Dermis microvascular lymphatic vessel endothelial cell (primary cell): ENCODE results near the gene PRSS33. TPM values are rescaled to one million over a fixed set of nuclear protein-coding genes. Genes with fewer than 3 reads are reported as not detected.

Source experiments
- DNase-seq, 2 donors: peaks; one replicate each; pipeline versions ENCODE4 v3.0.0 to v3.0.0-alpha.2; 2010; ENCODE audit warnings: low read depth in 2 of 2
- total RNA-seq: library from RNA; depleted of rRNA; stranded (reverse); fragments of >200 nt; gene quantifications from 2 replicates; pipeline ENCODE4 v1.2.1, GENCODE V29; 2014

The PRSS33 gene
- total RNA-seq, 1 donor from 2014 or later: not detected

DNA sequence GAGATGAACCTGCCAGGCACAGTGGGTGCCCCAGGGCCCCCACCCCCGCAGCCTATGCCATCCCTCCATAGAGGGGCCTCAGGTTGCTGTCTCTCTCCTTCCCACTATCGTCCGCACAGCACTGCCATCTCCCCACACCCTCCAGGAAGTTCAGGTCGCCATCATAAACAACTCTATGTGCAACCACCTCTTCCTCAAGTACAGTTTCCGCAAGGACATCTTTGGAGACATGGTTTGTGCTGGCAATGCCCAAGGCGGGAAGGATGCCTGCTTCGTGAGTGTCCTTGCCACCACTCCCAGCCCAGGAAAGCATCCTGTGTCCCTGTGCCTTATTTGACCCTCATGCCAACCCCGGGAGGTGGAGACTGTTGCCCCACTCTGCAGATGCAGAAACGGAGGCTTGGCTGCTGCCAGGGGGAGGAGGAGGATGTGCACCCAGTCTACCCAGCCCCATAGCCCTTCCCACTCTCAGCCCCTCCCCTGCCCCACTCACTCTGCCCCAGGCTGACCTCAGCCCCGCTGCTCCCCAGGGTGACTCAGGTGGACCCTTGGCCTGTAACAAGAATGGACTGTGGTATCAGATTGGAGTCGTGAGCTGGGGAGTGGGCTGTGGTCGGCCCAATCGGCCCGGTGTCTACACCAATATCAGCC lies 33.6 kb upstream of the PRSS33 start:
- DNase-seq: no peak

DNA sequence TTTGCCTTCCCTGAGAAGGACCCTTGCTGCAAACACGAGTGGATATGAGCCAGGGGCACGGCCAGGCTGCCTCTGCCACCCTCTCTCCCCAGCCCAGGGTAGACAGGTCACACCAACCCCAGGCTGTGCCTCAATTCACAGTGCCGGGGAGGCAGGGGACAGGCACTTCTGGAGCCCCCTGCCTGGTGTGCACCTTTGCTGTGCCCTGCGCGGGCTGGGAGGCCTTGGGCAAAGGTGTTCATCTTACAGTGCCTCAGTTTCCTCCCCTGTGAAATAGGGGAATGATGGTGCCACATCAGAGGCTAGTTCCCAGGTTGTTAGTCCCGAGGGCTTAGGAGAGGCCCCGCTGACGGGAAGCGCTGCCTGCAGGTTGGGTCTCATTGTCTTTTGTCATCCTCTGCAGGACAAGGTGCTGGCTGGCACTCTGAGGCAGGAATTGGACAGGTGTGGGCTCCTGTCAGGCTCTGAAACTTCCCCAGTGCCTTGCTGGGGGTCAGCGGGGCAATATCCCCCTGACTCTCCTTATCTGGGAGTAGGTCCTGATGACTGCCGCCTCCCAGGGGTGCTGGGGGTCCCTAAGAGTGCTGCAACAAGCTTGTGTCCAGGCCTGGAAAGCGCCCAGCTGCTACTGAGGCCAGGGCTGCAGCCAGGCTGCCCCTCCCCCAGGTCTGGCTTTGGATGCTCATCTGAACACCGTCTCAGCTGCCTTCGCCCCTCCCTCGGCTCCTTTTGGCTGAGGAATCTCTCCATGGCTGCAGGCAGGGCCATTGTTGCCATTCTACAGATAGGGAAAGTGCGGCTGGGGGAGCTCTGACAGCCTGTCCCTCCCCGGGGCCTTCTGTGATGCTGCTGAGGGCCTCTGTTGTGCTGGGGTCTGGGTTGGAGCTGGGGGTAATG lies 32.8 kb upstream of the PRSS33 start:
- DNase-seq: no peak

DNA sequence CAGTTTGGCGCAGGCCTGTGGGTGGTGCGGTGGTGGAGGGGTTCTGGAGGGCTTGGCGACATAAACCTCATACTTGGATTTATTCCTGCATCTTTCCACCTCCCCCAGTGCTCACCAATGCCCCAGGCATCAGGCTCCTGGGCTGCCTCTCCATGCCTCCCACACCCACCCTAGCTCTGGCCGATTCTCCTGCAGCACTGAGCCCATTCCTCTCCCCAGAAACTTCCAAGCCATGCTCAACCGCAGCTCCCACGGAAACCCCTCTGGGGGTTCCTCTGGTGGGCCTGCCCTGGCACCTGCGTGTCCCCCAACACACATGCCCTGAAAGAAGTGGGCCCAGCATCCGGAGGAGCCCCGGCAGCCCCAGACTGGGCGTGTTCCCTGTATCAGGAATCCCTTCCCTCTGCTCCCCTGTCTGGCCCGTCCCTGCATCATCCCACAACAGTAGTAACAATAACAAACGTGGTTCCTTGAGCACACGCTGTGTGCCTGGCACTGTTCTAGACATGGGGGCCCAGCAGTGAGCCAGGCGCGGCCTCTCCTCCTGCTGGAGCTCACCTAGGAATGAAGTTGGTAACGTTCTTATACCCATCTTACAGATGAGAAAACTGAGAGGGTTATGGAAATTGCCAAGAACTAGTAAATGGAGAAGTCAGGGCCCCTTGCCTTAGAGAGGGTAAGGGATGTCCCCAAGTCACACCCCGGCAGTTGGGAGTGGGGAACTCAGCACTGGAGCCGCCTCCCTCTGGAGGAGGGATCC lies 32.0 kb upstream of the PRSS33 start:
- DNase-seq: no peak

DNA sequence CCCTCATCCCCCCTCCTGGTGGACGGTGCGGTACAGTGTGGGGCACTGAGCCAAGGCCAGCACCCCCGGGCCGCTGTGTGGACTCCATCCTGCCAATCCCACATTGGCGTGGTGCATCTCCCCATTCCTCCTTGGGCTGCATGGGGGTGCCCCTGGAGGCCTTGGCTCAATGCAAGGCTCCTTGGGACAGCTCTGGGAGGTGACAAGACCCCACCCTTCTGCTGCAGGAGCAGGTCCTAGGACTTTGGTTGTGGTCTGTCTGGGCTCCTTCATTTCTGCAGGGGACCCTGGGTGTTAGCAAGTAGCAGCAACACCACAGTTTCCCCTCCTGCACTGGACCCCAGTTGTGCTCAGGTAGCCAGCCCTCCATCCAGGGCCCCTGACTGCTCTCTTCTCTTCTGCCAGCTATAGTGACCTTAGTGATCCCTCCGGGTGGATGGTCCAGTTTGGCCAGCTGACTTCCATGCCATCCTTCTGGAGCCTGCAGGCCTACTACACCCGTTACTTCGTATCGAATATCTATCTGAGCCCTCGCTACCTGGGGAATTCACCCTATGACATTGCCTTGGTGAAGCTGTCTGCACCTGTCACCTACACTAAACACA lies 31.0 kb upstream of the PRSS33 start:
- no peak for DNase-seq

DNA sequence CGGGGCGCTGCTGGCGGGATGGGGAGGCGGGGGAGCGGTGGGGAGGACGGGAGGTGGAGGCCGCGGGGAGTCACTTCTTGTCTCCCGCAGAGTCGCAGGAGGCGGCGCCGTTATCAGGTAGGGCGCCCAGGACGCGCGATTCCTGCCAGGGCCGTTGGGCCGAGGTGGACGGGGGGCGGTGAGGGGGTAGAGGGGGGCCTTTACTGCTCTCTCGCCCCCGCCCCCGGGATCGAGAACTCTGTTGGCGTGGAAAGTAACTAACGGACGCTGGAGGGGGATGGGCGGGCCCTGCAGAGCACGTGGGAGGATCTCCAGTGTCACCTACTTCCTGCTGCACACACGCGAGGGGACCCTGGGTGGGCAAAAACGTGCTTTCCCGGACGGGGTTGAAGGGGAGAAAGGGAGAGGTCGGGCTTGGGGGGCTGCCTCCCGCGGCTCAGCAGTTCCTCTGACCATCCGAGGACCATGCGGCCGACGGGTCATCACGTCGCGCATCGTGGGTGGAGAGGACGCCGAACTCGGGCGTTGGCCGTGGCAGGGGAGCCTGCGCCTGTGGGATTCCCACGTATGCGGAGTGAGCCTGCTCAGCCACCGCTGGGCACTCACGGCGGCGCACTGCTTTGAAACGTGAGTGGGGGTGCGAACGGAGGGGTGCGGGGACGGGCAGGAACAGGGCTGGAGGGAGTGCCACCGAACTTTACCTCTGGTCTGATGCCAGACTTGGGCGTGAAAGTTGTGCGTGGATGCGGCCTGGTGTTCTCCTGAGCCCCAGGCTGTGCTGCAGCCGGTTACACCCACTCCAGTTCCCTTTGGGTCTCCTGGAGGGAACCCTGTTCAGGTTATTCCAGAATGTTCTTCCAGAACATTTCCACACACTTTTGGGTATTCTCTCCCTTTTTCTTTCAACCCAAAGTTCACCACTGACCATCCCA lies 30.2 kb upstream of the PRSS33 start:
- no peak for DNase-seq

DNA sequence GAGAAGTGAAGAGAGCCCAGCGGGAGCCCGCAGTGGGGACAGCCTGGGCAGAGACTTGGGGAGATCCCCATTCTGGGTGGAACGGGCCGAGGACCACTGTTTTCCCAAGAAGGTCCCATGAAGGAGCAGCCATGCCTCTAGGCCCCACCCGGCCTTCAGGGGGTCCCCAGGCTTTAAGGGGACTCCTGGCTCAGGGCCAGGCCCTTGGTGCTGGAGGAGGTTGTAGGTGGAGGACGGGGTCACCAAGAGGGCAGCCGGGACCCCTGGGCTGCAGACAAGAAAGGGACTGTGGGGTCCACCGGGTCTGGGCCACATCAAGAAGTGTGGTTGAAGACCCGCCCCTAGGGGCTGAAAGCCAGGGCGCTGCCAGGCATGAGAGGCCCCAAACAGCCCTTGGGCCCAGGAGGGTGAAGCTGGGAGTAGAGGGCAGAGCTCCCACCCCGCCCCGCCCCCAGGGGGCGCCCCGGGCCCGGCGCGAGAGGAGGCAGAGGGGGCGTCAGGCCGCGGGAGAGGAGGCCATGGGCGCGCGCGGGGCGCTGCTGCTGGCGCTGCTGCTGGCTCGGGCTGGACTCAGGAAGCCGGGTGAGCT lies 29.5 kb upstream of the PRSS33 start, which contains the start of gene PRSS21:
TSS of gene PRSS21 (plus strand) at position 487 of the 589 bp plus-strand sequence. CDS start at position 519, 32 bp downstream.
- DNase-seq: no peak

DNA sequence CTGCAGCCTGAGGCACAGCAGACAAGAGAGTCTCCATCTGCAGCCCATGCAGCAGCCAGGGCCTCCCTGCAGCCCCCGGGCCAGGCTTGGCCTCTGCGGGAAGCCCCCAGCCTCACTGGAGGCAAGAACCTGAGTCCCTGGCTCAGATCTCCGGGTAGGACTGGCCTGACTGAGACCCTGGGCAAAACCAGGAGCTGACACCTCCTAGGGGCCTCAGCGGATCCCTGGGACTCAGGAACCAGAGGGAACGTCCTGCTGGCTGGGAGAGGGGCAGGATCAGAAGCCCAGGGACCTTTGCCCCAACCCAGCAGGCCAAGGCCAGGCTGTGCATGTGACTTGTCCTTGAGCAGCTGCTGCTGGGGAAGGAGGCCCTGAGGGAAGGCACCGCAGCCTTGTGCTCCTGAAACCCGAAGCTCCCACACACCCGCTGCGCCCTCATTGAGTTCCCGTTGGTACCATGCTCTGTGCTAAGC lies 28.0 kb upstream of the PRSS33 start:
- no peak for DNase-seq

DNA sequence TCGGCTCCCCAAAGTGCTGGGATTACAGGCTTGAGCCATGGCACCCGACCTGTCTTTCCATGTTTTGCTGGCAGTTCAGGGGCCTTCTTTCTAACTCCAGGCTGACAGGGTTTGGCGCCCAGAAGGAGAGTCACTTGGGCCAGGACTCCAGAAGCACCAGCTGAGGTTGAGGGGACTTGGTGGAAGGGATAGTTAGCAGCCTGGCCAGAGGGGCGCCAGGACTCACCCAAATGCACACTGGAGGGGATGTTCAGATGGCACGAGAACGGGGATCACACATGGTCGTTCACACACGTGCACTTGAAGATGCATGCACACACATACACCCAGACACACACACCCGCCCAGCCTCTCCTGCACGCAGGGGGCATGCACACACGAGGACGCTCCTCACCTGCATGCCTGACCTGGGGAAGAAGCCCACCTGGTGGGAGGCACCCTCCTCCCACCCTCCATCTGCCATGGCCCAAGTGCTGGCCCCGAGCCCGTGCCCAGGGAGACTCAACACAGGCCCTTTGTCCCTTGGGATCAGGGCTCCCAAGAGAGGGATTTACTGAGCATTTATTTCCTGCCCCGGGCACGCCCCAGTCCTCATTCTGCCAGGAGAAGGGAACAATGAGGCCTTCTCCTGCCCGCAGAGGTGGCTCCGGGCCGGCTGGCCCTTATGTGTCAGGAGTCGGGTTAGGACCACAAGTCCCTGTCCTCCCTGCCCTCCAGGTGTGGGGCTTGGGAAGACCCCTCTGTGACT lies 27.4 kb upstream of the PRSS33 start:
- DNase-seq: no peak

DNA sequence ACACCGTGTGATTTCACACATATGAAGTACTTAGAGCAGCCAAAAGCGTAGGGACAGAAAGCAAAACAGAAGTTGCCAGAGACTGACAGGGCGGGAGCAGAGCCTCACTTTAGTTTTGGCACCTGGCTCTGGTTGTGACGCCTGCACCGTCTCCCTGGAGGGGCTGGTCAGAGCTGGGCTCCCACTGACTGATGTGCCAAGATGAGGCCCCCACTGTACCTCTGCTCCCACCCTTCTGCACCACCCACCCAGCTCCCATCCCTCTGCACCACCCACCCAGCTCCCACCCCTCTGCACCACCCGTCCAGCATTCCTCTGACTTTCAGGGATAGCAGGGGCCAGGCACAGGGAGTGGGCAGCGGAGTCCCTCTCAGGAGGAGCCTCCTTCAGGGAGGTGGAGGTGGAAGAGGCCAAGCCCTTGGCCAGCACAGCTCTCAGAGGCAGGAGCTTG lies 26.4 kb upstream of the PRSS33 start:
- DNase-seq: no peak

DNA sequence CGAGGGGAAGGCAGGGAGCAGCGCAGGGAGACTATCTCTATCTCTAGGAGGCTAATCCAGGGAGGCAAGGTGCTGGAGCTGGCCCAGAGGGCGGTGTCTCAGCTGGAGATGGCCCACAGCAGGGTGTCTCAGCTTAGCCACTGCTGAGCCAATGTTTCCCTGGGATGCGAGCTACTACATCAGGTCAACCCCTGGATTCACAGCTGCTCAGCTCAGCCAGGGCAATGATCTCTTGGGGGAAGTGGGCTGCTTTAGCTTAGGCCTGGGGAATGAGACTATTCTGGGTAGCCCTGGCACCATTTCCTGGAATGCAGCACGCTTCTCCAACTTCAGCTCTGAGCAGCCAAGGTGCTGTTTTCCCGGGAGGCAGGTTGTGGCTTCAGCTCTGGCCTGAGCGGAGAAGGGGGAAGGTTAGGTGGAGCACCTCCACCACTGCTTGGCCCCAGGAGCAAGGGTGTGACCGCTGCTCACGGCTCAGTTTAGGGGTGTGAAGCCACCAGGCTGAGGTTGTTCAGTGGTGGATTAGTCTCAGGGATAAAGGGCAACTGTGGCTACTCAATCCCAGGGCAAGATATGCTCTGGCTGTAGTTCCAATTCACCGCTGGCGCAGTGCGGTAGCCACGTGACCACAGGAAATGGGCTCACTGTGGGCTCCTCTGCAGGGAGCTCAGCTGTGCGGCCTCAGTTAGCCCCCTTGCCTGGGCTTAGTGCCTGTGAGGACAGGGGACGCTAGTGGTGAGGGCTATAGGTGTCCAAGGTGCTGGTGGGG lies 24.5 kb upstream of the PRSS33 start:
- no peak for DNase-seq

DNA sequence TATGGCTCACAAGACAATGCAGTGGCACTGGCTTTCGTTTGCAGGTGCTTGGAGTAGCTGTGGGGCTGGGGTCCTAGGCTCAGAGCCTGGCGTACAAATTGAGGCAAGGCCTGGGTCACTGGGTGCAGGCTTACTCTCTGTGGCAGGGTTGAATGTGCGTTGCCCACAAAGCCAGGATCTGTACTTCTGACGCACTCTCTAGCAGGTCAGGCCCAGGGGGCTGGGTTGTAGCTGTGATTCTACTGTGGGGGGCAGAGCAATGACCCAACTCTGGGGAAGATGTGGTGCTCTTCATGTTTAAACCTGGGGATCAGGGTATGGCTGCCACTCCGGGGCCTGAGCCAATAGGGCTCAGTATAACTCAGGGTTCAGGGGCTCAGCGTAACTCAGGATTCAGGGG lies 23.3 kb upstream of the PRSS33 start:
- no peak for DNase-seq

DNA sequence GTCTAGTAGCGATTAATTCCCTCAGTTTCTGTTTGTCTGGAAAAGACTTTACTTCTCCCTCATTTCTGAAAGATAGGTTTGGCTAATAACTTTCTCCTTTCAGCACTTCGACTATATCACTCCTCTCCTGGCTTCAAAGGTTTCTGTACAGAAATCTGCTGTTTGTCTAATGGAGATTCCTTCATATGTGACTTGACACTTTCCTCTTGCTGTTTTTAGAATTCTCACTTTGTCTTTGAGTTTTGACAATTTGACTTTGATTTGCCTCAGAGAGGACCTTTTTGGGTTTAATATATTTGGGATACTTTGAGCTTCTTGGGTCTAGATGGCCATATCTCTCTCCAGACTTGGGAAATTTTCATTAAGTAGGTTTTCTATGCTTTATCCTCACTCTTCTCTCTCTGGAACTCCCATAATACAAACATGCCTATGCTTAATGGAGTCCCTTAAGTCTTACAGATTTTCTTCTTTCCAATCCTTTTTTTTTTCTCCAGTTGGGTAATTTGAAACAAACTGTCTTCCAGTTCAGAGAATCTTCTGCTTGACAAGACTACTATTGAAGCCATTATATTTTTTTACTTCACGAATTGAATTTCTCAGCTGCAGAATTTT lies 21.9 kb upstream of the PRSS33 start:
- no peak for DNase-seq

DNA sequence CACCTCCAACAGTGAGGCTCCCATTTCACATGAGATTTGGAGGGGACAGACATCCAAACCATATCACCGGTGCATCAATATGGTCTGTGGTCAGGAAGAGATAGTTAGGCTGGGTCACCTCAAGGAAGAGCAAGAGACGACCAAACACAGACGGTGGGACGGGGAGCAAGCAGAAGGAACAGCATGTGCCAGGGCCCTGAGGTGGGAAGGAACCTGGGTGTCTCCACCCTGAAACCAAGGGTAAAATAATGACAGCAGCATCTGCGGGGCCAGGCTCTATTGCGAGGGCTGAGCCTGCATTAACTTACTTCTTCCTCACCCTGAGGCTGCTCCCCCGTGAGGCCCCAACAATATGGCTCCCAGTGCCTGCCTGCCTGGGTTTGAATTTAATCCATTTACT lies 20.8 kb upstream of the PRSS33 start:
- no peak for DNase-seq

DNA sequence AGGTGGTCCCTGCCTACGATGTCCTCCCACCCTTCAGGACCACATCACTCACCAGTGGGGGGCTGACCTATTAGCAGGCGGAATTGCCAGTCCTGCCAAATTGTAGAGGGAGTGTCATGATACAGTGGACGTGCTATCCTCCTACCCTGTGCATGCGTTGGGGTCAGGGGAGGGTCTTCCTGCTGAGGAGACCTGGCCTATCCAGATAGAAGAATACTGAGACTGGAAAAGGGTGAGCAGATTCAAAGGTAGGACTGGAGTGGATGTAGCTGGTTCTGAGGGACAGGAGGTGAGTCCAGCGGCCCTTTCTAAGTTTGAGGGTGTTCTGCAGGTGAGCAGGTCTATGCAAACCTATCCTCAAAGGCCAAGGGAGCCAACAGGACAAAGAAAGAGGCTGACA lies 18.9 kb upstream of the PRSS33 start:
- no peak for DNase-seq

DNA sequence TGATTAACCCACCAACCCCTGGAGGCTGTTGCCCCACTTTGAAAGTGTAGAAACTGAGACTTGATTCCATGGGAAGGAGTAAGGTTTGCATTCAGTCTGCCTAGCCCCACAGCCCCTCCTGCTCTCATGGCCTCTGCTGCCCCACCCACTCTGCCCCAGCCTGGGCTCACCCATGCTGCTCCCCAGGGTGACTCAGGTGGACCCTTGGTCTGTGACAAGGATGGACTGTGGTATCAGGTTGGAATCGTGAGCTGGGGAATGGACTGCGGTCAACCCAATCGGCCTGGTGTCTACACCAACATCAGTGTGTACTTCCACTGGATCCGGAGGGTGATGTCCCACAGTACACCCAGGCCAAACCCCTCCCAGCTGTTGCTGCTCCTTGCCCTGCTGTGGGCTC lies 17.4 kb upstream of the PRSS33 start:
- DNase-seq: no peak

DNA sequence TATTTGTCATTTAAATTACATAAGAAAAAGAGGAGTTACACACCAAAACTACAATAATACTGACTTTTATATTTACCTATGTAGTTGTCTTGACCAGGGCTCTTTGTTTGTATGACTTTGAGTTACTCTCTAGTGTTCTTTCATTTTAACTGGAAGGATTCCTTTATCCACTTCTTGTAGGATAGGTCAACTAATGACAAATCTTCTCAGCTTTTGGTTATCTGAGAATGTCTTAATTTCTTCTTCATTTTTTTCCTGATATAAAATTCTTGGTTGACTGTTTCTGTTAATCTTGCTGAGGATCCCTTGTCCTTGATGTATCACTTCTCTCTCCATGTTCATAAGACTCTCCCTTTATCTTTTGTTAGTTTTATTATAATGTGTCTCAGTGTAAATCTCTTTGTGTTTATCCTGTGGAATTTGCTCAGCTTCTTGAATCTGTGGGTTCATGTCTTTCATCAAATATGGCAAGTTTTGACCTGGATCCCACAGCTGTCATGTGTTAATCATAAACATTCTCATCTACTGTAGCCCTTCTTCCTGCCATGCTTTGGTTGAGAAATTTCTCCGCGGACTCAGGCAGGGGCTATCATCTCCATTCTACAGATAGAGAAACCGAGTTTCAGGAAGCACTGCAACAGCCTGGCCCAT lies 16.3 kb upstream of the PRSS33 start:
- no peak for DNase-seq

DNA sequence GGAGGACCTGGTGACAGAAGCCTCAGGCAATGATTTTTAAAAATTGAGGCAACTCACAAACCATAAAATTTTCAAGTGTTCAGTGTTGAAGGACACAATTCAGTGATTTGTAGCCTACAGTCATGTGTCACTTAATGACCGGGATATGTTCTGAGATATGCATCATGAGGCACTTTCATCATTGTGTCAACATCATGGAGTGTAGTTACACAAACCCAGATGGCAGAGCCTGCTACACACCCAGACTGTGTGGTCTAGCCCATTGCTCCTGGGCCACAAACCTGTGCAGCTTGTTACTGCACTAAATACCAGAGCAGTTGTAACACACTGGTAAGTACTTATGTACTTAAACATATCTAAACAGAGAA lies 12.5 kb upstream of the PRSS33 start:
- DNase-seq: no peak
